HG03558 (cell line): ENCODE data around the gene AIDA.
"Not testable (repeated sequence)": the region's sequence is repeated elsewhere in the genome, so short reads cannot be mapped to it uniquely, and the experiment has no call there.

Experiments
- ATAC-seq: cut with Tn5 transposase; IDR thresholded peaks from one replicate; pipeline ENCODE4 v1.9.1; 2021; ENCODE audit warnings: moderate number of reproducible peaks; ENCODE audit not compliant: unreplicated experiment; ENCODE audit errors: extremely low read depth

AIDA gene

GRCh38 chr1:222713091-222713961, 1.0 kb upstream of the AIDA start:
- peak; percentile 59 for ATAC-seq

DNA sequence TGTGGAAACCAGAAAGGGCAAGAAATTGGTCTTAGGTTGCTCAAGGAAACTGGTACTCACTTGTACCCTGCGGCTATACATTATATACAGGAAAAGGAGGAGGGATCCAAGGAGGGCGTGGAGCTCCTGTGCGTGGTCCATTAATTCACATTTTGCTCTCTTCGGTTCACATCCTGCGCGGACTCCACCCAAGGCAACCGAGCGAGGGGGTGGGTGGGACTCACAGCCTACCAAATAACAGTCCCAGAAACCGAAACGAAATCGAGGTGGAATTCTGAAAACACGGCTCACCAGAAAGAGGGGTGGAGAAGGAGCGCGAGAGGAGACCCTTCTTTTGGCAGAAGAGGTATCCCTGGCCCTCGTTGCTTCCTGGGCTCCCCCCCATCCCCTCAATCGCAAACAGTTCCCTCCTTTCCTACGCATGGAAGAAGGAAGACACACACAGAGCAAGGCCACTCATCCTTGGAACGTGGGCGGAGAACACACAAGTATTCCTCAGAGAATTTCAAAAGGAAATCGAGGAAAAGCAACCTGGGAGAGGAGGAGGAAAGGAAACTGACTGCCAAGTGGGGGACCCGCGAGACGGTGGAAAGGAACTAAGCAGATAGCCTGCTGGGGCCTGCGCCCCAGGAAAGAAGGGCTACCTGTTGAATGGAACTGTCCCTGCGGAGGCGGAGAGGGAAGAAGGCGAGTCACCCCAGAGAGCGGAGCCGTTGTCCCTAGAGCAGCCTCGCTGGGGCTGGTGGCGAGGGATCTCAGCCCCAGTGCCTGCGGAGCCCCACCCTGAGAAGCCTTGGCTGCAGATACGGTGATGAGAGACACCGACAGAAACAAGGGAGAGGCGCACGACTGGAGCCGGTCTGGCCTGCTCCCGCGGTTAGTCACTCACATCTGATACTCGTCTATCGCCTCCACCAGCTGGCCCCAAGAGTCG, 705 bp downstream of the AIDA start:
- peak; percentile 22 for ATAC-seq

- no peak for ATAC-seq
Measured at GRCh38 chr1:222709700-222710153, 2.6 kb downstream of the AIDA start.

GRCh38 chr1:222706815-222707214, 5.5 kb downstream of the AIDA start:
- ATAC-seq: no peak

DNA sequence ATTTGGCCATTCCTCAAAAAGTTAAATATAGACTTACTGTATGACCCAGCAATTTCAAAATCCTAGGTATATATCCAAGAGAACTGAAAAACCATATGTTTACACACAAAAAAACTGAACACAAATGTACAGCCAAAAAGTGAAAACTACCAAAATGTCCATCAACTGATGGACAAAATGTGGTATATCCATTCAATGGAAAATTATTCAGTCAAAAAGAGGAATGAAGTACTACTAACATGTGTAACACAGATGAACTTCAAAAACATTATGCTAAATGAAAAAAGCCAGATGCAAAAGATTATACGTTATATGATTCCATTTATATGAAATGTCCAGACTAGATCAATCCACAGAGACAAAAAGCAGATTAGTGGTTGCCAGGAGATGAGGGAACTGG, 8.0 kb downstream of the AIDA start:
- ATAC-seq: no peak

GRCh38 chr1:222702210-222702609, 10.1 kb downstream of the AIDA start:
- no peak for ATAC-seq

DNA sequence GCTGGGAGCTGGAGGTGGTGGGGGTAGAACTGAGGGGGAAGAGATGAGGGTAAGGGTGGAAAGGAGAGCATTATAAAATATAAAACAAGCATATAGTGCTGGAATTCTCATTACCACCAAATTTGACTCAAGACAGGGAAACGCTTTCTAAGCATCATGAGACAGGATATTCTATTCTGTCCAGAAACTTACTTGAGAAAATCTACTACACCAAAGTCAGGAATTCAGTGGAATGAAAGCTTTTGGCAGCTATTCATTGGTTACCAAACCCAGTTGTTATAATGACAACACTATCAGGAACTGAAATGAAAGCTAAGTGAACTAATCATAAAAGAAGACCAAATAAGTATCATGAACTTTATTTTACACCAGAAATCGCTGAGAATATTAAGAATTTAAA, 14.5 kb downstream of the AIDA start:
- ATAC-seq: no peak

- ATAC-seq: no peak
Measured at GRCh38 chr1:222697203-222697602, 15.1 kb downstream of the AIDA start.

DNA sequence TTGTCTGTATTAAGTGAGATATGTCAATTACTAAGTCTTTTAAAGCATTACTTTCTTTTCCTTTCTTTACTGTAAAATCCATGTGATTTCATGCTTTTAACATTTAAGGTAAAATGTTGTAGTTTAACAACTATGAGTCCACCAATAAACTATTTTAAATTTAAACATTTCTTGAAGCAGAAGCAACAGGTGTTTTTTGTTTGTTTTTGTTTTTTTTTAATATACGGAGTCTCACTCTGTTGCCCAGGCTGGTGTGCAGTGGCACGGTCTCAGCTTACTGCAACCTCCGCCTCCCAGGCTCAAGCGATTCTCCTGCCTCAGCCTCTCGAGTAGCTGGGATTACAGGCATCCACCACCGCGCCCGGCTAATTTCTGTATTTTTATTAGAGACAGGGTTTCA, 15.6 kb downstream of the AIDA start:
- ATAC-seq: no peak

- ATAC-seq: no peak
Measured at GRCh38 chr1:222694927-222695326, 17.4 kb downstream of the AIDA start.

DNA sequence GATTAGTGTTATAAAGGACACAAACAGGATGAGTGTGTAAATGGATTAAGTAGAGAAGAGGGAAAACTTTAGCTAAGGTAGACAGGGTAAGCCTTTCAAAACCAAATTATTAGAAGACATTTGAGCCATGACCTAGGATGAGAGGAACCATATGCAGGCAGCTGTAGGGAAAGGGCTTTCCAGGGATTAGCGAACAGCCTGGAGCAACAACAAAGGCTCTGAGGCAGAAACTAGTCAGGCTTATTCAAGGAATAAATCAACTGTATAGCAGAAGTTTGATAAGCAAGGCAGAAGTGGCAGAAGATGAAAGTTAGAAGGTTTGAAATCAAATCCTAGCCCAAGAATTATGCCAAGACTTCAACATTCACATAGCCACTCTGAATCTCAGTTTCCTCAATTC, 21.3 kb downstream of the AIDA start:
- ATAC-seq: no peak

GRCh38 chr1:222680080-222680479, 32.2 kb downstream of the AIDA start:
- no peak for ATAC-seq

GRCh38 chr1:222670110-222670509, 42.2 kb downstream of the AIDA start:
- ATAC-seq: no peak

DNA sequence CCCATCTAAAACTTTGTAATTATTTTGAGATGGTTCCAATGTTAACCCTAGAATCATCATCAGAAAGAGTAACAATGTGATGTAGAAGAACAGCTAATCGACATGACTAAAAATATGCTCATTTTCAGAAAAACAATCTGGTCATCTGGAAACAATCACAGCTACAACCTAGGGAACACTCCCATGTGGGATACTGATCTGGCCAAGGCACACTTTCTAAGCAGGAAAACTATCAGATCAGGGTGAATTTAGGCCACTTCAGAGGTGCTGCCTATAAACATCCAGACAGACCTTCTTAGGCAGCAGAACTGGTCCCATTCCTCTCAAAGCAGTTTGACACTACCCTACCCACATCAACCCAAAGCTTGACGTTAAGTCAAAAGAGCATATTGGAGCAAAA, 43.2 kb downstream of the AIDA start:
- not testable (repeated sequence) for ATAC-seq

GRCh38 chr1:222668184-222668583, 44.1 kb downstream of the AIDA start:
- not testable (repeated sequence) for ATAC-seq

DNA sequence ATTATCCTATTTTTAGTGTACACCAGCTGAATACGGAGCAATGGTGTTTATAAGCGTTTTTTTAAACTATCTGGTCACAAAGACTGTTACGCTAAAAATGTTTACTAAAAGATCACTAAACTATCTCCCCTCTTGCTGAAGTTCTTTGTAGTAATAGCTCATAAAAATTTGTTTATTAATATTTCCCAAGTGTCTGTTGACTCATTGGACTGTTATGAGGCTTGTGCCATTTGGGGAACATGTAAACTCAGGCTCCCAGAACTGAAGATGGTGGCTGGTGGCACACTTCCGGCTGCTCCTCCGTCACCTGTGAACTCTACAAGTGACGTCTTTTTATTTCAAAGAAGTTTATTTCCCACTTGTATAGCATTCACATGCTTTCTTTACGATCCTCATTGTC, 46.3 kb downstream of the AIDA start:
- ATAC-seq: no peak

DNA sequence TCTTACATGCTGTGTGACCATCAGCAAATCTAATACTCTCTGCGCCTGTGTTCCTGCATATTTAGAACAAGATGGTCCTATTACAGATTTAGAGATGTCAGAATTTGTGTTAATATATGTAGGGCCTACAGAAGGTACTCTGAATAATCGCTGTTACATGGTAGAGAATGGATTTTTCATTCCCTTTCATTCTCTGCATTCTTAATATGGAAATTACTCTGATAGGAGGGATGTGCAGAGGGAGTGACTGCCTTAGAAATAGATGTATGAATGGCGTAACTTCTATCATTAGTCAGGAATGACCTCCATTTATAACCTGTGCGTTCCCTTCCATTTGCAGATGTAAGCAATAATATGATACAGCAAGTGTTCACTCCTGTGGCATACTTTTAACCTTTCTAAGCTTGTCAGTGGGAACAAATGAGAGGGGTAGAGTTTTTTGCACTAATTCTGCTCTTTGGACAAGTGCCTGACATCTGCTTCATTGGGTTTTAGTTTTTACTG, 48.8 kb downstream of the AIDA start:
- no peak for ATAC-seq

DNA sequence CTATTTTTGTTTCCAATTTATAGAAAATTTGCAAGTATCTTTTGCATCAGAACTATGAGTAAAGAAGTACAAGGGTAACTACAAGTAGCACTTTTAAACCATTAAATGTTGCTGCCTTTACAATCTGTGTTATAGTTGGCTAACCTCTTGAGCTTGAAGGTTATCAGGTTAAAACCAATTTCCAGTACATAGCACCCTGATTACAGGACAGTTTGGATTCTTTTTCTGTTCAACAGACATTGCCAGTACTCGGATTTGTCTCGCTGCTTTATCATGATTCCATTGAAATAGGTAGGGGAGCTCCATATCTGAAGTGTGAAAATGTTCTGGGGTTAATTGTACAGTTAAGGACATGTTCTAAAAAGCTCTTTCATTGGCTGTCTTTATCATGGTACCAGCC, 54.4 kb downstream of the AIDA start:
- ATAC-seq: no peak

GRCh38 chr1:222656391-222657155, 55.7 kb downstream of the AIDA start:
- no peak for ATAC-seq

- ATAC-seq: peak; percentile 93
Measured at GRCh38 chr1:222654849-222655248, 57.4 kb downstream of the AIDA start.
